Spleen (tissue), 7 donors: ENCODE results near the gene KCND2.

ENCODE experiments used
- CTCF ChIP-seq, 11 experiments: fragments of 200-600 bp in 7 of 11; fragments of 450-650 bp in 4 of 11; sonication (generic) in 4 of 11; IDR thresholded peaks in 8 of 11; conservative IDR thresholded peaks in 3 of 11; 1 replicate in 7 of 11; 2 replicates in 4 of 11; pipeline versions ENCODE4 v1.4.0 to v1.8.0; 2016 to 2021; ENCODE audit warnings: antibody characterized with exemption in 11 of 11, inconsistent platforms in 4 of 11, mild to moderate bottlenecking in 1 of 11
- POLR2A ChIP-seq, 3 donors: fragments of 450-650 bp; IDR thresholded peaks; one replicate each; pipeline ENCODE4 v1.5.1; 2017; ENCODE audit warnings: antibody characterized with exemption in 3 of 3, mild to moderate bottlenecking in 1 of 3
- POLR2AphosphoS5 ChIP-seq, 3 donors: sonication (generic); formaldehyde crosslinking; IDR thresholded peaks; one replicate each; pipeline ENCODE4 v1.5.1; 2017; ENCODE audit warnings: antibody characterized with exemption in 3 of 3
- donor health status: DM: no; HTN: no; CAD: no; lungs with moderate emphysema.
- donor health status: DM: no; HTN: no; CAD: no.
- donor health status: DM: no; HTN: no; CAD: no.

- no peak for TF ChIP-seq POLR2AphosphoS5 (IDR thresholded peaks at IDR 0.05)
- no peak for TF ChIP-seq CTCF (IDR thresholded peaks at IDR 0.05 in 8 of 11, conservative IDR thresholded peaks at IDR 0.05 in 3 of 11)
- no peak for TF ChIP-seq POLR2A (IDR thresholded peaks at IDR 0.05)
Measured at GRCh38 chr7:120733835-120734234, 460.9 kb downstream of the KCND2 start.
